PFSK-1 (cell line): ENCODE results near the gene DNAH14.

ENCODE experiments used
- FOXP2 ChIP-seq: optimal IDR thresholded peaks from 2 replicates; pipeline ENCODE3; 2011; ENCODE audit warnings: borderline replicate concordance, control low read depth, inconsistent platforms; ENCODE audit not compliant: insufficient read depth; ENCODE audit errors: extremely low read length, extremely low read depth
- POLR2AphosphoS5 ChIP-seq: IDR thresholded peaks from 2 replicates; pipeline ENCODE4 v1.6.1; 2012; ENCODE audit warnings: low read depth, mild to moderate bottlenecking, control low read depth, low read length, moderate library complexity
- REST ChIP-seq, 2 experiments: IDR thresholded peaks; 2 replicates each; pipeline versions ENCODE4 v1.6.1 to v1.8.0; 2011 to 2012; ENCODE audit warnings: low read depth in 2 of 2, low read length in 2 of 2, control low read depth in 1 of 2, inconsistent platforms in 1 of 2, mild to moderate bottlenecking in 1 of 2, moderate library complexity in 1 of 2; ENCODE audit not compliant: insufficient read depth in 1 of 2
- SIN3A ChIP-seq: IDR thresholded peaks from 2 replicates; pipeline ENCODE4 v1.6.1; 2012; ENCODE audit warnings: mild to moderate bottlenecking, low read length, moderate library complexity, borderline replicate concordance; ENCODE audit not compliant: insufficient read depth
- TAF1 ChIP-seq: IDR thresholded peaks from 2 replicates; pipeline ENCODE4 v1.6.1; 2012; ENCODE audit warnings: low read length, control low read depth, borderline replicate concordance; ENCODE audit not compliant: insufficient read depth

DNAH14 gene

GRCh38 chr1:225374996-225375395 lies 445.5 kb downstream of the DNAH14 start:
- TF ChIP-seq TAF1 (no peak), FOXP2 (no peak), POLR2AphosphoS5 (no peak), REST (IDR thresholded peaks at IDR 0.05; ENCODE audit: insufficient read depth in 1 of 2, low read depth in 2 of 2, low read length in 2 of 2) (no peak), SIN3A (no peak)

GRCh38 chr1:225378880-225379279 lies 449.4 kb downstream of the DNAH14 start:
- TF ChIP-seq FOXP2 (no peak), TAF1 (no peak), SIN3A (no peak), POLR2AphosphoS5 (no peak), REST (IDR thresholded peaks at IDR 0.05; ENCODE audit: insufficient read depth in 1 of 2, low read depth in 2 of 2, low read length in 2 of 2) (no peak)

GRCh38 chr1:225380691-225381090 lies 451.2 kb downstream of the DNAH14 start:
- TF ChIP-seq SIN3A (no peak), POLR2AphosphoS5 (no peak), FOXP2 (no peak), REST (IDR thresholded peaks at IDR 0.05; ENCODE audit: insufficient read depth in 1 of 2, low read depth in 2 of 2, low read length in 2 of 2) (no peak), TAF1 (no peak)

- TF ChIP-seq POLR2AphosphoS5 (no peak), SIN3A (no peak), TAF1 (no peak), REST (IDR thresholded peaks at IDR 0.05; ENCODE audit: insufficient read depth in 1 of 2, low read depth in 2 of 2, low read length in 2 of 2) (no peak)
These were observed 458.9 kb downstream of the DNAH14 start for GRCh38 chr1:225388372-225388771.

GRCh38 chr1:225389843-225390242 lies 460.4 kb downstream of the DNAH14 start:
- TF ChIP-seq REST (IDR thresholded peaks at IDR 0.05; ENCODE audit: insufficient read depth in 1 of 2, low read depth in 2 of 2, low read length in 2 of 2) = no peak
- no peak for TF ChIP-seq POLR2AphosphoS5
- no peak for TF ChIP-seq FOXP2
- no peak for TF ChIP-seq TAF1
- no peak for TF ChIP-seq SIN3A
